Measurements from ENCODE around the gene PLCB3.

Gene PLCB3

GRCh38 chr11:64223001-64223651 lies 28.2 kb upstream of the PLCB3 start:
- no peak for DNase-seq

DNA sequence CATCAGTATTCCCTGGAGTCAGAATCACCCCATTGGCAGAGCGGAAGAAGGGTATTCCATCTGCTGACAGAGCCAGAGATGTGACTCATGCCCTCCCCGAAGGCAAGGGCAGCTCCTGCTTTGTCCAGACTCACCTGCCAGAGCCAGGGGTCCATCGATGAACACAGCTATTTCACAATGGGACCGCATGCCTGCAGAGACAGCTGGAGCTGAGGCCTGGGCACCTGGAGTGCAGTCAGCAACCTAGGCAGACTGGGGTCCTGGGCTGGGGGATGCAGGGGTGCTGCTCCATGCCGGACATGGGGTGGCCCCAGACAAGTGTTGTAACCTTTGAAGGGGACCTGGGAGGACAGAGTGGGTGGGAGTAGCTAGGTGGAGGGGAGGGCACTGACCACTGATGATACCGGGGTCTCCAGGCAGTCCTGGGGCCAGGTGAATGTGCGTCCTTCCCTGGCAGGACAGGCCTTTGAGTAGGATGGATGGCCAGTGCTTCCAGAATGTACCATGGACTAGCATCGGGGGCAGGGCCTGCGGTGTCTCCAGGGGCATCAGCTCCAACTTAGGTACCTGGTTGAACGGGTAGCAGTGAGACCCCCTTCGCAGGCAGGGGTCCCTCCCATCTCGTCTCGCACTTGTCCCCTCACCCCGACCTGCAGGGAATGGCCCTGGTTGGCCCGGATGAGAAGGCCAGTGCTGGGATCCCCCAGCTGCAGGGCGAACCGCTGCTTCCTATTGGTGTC lies 27.0 kb upstream of the PLCB3 start:
- no peak for DNase-seq

DNA sequence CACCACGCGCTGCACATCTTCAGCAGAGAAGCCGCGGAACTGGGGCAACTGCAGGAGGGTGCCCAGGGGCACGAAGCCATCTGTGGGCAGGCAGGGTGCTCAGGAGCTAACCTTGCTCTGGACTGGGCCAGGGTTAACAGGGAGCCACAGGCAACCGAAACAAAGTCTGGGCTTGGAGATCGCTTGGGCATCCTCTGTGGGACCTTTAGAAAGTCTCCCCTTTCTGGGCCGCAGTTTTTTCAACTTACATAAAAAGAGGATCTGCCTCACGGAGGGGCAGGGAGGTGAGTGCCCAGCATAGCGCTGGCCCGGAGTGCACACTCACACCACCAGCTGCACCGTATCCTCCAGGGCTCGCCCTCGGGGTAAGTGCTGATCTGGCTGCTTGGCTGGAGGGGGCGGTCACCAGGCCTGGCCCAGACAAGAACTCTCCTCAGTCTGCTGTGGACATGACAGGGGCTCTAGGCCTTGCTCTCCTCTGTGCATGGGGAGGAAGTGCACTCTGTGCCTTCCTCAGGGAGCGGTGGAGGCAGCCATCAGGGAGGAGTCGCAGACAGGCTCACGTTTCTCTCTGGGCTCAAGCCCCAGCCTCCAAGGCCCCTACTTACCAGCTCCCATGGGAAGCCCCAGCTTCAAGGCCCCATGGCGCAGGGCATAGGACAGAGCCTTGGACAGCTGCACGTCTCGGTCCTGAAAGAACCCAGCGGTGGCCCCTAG lies 26.3 kb upstream of the PLCB3 start:
- peak; percentile 70 for DNase-seq

GRCh38 chr11:64225608-64226506 lies 25.5 kb upstream of the PLCB3 start, which contains the start of the genes NUDT22 and TRPT1:
TSS of gene NUDT22 (plus strand) at chr11:64226274. CDS start at chr11:64226653, 379 bp downstream.
TSS of gene TRPT1 (minus strand) at chr11:64226186. CDS start at chr11:64225860, 326 bp downstream.
- peak; percentile 98 for DNase-seq

- peak; percentile 84 for DNase-seq
These were observed 24.8 kb upstream of the PLCB3 start for GRCh38 chr11:64226507-64227051.

GRCh38 chr11:64227405-64227956 lies 23.8 kb upstream of the PLCB3 start:
- no peak for DNase-seq

GRCh38 chr11:64229090-64229743 lies 22.1 kb upstream of the PLCB3 start:
- DNase-seq = no peak

DNA sequence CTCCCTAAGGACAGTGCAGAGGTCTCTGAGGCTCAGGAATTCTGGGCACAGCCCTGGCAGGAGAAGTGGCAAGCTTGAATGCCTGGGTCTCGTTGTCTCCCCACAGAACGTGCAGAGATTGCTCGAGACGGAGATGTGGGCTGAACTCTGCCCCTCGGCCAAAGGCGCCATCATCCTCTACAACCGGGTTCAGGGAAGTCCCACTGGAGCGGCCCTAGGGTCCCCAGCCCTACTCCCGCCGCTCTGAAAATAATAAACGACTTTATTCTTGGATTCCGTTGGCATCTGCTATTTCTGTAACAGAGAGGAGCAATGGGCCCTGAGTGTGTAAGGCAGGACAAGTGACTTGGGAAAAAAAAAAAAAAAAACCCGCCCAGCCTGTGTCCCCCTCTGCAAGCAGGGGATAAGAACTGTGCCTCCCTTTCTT lies 21.6 kb upstream of the PLCB3 start:
- DNase-seq = no peak

DNA sequence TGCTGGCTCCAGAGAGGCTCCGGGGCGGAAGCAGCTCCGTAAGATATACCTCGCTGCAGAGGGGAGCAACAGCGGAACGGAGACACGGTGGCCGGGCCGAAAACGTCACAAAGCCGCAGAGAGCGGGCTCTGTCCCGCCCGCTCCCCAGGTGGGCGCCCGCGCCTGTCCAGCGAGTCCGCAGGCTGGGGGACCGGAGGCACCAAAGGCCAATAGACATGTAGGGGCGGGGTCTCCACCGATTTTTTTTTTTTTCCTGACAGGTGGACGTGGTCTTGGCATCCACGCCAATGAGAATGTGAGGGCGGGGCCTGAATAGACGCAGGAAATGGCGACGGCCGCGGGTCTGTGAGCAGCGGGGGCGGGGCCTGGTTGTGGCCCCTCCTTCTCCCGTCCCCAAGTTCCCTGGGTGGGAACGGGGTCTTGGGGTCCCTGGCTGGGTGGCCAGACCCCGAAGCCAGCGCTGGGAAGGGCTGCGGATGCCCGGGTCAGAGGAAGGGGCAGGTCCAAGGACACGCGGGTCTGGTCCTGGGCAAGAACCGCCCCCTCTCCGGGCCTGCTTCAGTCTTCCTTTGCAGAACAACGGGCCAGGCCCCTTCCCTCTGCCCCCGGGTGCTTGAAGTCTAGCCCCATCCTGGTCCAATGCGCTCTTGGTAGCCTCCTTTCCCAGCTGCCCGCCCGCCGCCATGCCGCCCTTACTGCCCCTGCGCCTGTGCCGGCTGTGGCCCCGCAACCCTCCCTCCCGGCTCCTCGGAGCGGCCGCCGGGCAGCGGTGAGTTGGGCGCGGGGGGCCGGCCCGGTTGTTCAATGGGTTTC lies 21.0 kb upstream of the PLCB3 start, which contains the start of gene DNAJC4:
Gene DNAJC4 (plus strand): TSS at position 378 of the 814 bp plus-strand sequence. CDS start 307 bp downstream, at position 685.
- peak; percentile 93 for DNase-seq

DNA sequence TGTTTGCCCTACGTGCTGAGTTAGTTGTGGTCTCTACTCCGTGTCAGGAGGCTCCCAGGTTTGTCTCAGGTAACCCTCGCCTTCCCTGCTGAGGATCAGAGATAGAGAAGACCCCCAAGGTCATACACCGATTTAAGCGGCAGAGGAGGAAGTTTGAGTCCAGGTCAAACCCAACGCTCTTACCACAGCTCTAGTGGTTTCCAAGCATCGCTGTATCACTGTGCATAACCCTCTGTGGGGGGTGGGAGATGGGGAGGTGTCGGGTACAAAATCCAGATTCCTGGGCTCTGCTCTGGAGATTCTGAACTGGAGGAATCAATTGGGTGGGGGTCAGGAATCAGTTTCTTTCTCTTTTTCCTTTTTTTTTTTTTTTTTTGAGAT lies 20.4 kb upstream of the PLCB3 start:
- no peak for DNase-seq

GRCh38 chr11:64231546-64231945 lies 19.8 kb upstream of the PLCB3 start:
- no peak for DNase-seq

- no peak for DNase-seq
These were observed 19.0 kb upstream of the PLCB3 start for GRCh38 chr11:64232182-64232966.

DNA sequence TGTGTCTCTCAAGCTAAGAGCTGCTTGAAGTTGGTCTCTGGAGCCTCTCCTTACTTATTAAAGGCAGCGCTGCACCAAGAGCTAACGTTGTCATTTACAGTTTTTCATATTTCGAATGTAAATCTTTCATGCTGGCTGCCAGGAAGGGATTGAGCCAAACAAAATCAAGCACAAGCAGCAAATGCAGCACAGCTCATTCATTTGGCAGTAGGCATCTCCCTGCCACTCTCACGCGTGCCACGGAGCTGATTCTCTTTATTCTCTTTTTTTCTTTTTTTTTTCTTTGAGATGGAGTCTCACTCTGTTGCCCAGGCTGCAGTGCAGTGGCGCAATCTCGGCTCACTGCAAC lies 18.4 kb upstream of the PLCB3 start:
- DNase-seq = no peak

DNA sequence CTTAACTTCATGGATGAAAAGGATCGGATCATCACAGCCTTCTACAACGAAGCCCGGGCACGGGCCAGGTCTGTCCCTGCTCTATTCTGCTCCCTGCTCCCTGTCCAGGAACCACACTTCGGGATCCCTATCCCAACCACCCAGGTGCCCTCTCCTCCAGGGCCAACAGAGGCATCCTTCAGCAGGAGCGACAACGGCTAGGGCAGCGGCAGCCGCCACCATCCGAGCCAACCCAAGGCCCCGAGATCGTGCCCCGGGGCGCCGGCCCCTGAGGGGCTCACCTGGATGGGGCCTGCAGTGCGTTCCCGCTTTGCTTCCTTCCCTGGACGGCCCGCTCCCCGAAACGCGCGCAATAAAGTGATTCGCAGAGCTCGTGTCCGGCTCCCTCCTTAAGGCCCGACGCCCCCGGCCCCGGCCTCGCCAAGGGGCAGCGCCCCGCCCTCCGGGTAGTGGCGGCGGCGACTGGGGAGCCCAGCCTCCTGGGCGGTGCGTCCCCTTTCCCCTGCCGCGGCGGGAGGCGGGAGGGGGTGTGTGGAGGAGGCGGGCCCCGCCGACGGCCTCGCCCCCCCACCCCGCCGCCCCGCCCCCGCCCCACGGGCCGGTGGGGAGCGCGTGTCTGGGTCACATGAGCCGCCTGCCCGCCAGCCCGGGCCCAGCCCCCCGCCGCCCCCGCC lies 17.3 kb upstream of the PLCB3 start, which contains the start of gene VEGFB:
Gene VEGFB (plus strand): TSS at position 672 of the 674 bp plus-strand sequence. CDS start 250 bp downstream, outside the sequence.
- DNase-seq = peak; percentile 82

DNA sequence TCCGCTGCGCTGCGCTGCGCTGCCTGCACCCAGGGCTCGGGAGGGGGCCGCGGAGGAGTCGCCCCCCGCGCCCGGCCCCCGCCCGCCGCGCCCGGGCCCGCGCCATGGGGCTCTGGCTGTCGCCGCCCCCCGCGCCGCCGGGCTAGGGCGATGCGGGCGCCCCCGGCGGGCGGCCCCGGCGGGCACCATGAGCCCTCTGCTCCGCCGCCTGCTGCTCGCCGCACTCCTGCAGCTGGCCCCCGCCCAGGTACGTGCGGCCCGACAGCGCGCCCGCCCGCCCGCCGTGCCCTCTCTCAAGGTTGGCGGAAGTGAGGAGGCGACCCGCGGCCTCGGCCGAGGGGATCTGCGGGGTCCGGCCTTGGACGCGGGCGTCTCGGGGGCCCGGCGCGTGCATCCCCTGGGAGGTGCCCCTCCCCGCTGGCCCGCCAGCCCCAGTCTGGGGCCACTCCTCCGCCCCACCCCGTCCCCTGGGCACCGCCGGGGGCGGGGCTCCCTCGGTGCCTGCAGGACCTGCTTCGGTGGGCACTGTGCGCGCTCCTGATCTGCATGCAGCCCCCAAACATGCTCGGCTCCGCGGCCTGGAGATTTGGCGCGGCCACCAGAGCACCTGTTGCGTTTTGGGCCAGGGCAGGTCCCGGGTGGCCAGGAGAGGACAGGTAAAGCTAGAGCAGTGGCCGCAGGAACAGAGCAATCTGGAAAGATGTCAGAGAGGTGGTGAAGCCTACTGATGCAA lies 16.5 kb upstream of the PLCB3 start:
- DNase-seq = peak; percentile 74

- no peak for DNase-seq
These were observed 15.7 kb upstream of the PLCB3 start for GRCh38 chr11:64235437-64236161.

DNA sequence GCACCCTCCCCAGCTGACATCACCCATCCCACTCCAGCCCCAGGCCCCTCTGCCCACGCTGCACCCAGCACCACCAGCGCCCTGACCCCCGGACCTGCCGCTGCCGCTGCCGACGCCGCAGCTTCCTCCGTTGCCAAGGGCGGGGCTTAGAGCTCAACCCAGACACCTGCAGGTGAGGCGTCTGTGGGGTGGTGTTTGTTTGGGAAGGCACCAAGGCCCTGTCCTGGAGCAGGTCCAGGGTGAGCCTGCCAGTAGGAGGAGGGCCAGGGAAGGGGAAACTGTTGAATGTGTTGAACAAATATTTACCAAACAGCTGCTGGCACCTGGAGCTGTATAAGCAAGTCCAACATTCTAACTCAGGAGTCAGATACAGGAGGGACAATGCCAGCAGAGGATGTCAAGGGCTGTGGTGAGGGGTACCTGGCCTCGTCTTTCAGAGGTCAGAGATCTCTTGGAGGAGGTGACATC lies 13.8 kb upstream of the PLCB3 start:
- no peak for DNase-seq

All from activated CD8-positive, alpha-beta memory T cell treated with anti-CD3 and anti-CD28 coated beads, Interleukin-2, amount 50 U/mL, for 48 hours (primary cell).